ENCODE measurements around the gene SDC4.

DNA sequence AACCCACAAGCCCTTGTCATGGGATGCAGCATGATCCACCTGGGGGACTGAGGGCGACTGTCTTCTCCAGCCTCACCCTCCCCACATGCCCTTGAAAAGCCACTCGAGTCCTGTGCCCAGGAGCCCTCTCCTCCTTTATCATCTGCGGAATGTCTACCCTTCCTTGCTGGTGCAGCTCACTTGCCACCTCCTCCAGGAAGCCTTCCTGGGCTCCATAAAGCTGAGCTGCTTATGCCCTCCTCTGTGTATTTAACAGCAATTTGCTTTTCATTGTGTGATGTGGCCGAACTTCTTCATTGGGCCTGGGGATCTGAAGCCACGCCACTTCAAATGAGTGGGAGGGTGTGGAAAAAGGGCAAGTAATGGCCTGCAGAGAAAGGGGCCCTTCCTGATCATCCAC lies 59.4 kb downstream of the SDC4 start:
- TF ChIP-seq EZH2 (IDR thresholded peaks at IDR 0.05; ENCODE audit: insufficient read depth, poor library complexity, severe bottlenecking) (no peak), EZH2phosphoT487 (IDR thresholded peaks at IDR 0.05; ENCODE audit: insufficient read depth, low read depth) (no peak)
